HG02884 (cell line): ENCODE measurements around the gene NME5.
"Not testable (repeated sequence)": the region's sequence is repeated elsewhere in the genome, so short reads cannot be mapped to it uniquely, and the experiment has no call there.

Experiments used
- ATAC-seq: cut with Tn5 transposase; IDR thresholded peaks from one replicate; pipeline ENCODE4 v1.9.1; 2021; ENCODE audit warnings: mild to moderate bottlenecking, moderate library complexity; ENCODE audit not compliant: unreplicated experiment

NME5 gene

GRCh38 chr5:138138949-138139780 lies at the start of gene NME5:
NME5 (minus strand) TSS chr5:138139428; CDS start chr5:138138780, 648 bp downstream.
- no peak for ATAC-seq

GRCh38 chr5:138188626-138189025 lies 49.4 kb upstream of the NME5 start:
- no peak for ATAC-seq

- ATAC-seq, result no peak
Observed at GRCh38 chr5:138186002-138186447, 46.8 kb upstream of the NME5 start.

- ATAC-seq, result no peak
Observed at GRCh38 chr5:138182808-138183207, 43.6 kb upstream of the NME5 start.

- no peak for ATAC-seq
Observed at GRCh38 chr5:138180841-138181240, 41.6 kb upstream of the NME5 start.

- no peak for ATAC-seq
Observed at GRCh38 chr5:138180183-138180782, 41.1 kb upstream of the NME5 start.

- ATAC-seq, result no peak
Observed at GRCh38 chr5:138179277-138179857, 40.1 kb upstream of the NME5 start.

- peak; percentile 80 for ATAC-seq
Observed at GRCh38 chr5:138178516-138179276, 39.5 kb upstream of the NME5 start, which contains the start of the genes BRD8 and KIF20A. BRD8 (minus strand) TSS chr5:138178630; CDS start chr5:138178614, 16 bp downstream. KIF20A (plus strand) TSS chr5:138179112; CDS start chr5:138179681, 569 bp downstream.

GRCh38 chr5:138177941-138178515 lies 38.8 kb upstream of the NME5 start:
- ATAC-seq, result no peak

GRCh38 chr5:138170299-138170698 lies 31.1 kb upstream of the NME5 start:
- no peak for ATAC-seq

GRCh38 chr5:138169124-138169523 lies 29.9 kb upstream of the NME5 start:
- ATAC-seq, result no peak

- no peak for ATAC-seq
Observed at GRCh38 chr5:138163721-138164120, 24.5 kb upstream of the NME5 start.

GRCh38 chr5:138160706-138161105 lies 21.5 kb upstream of the NME5 start:
- no peak for ATAC-seq

- ATAC-seq, result no peak
Observed at GRCh38 chr5:138159666-138160065, 20.4 kb upstream of the NME5 start.

GRCh38 chr5:138157626-138158025 lies 18.4 kb upstream of the NME5 start:
- no peak for ATAC-seq

GRCh38 chr5:138155977-138156376 lies 16.7 kb upstream of the NME5 start:
- ATAC-seq, result not testable (repeated sequence)

GRCh38 chr5:138149530-138149929 lies 10.3 kb upstream of the NME5 start:
- no peak for ATAC-seq

- ATAC-seq, result no peak
Observed at GRCh38 chr5:138148811-138149210, 9.6 kb upstream of the NME5 start.

GRCh38 chr5:138143578-138143977 lies 4.3 kb upstream of the NME5 start:
- not testable (repeated sequence) for ATAC-seq

GRCh38 chr5:138141734-138142133 lies 2.5 kb upstream of the NME5 start:
- no peak for ATAC-seq

GRCh38 chr5:138140268-138140667 lies 1.0 kb upstream of the NME5 start:
- no peak for ATAC-seq
